Naive B cell (primary cell): Measurements from ENCODE around the gene MINDY4. TPM values are rescaled to one million over a fixed set of nuclear protein-coding genes. Genes with fewer than 3 reads are reported as not detected.

Experiments used
- ATAC-seq, 2 donors: fragments of 150-1000 bp; cut with Tn5 transposase; 2 replicates each; pipeline ENCODE4 v1.10.0; 2021; ENCODE audit warnings: low read depth in 2 of 2, mild to moderate bottlenecking in 2 of 2, moderate library complexity in 2 of 2
- DNase-seq: peaks from one replicate; pipeline ENCODE4 v3.0.0; 2022
- H3K27ac Mint-ChIP-seq, 6 donors: one replicate each; pipeline ENCODE4 v1.8.0; 2020 to 2022; ENCODE audit warnings: mild to moderate bottlenecking in 6 of 6, mixed read lengths in 6 of 6, moderate library complexity in 5 of 6, inconsistent platforms in 2 of 6
- H3K27me3 Mint-ChIP-seq, 3 donors: one replicate each; pipeline ENCODE4 v1.8.0; 2021 to 2022; ENCODE audit warnings: mixed read lengths in 3 of 3, mild to moderate bottlenecking in 1 of 3
- H3K36me3 Mint-ChIP-seq, 2 donors: one replicate each; pipeline ENCODE4 v1.8.0; 2020 to 2022; ENCODE audit warnings: mixed read lengths in 2 of 2, inconsistent platforms in 1 of 2, mild to moderate bottlenecking in 1 of 2
- H3K4me1 Mint-ChIP-seq, 3 donors: one replicate each; pipeline ENCODE4 v1.8.0; 2020 to 2022; ENCODE audit warnings: mixed read lengths in 3 of 3, inconsistent platforms in 1 of 3, mild to moderate bottlenecking in 1 of 3, moderate library complexity in 1 of 3
- H3K4me3 Mint-ChIP-seq, 8 donors: one replicate each; pipeline ENCODE4 v1.8.0; 2020 to 2022; ENCODE audit warnings: mild to moderate bottlenecking in 8 of 8, mixed read lengths in 8 of 8, moderate library complexity in 8 of 8, inconsistent platforms in 2 of 8
- H3K9me3 Mint-ChIP-seq, 7 donors: one replicate each; pipeline ENCODE4 v1.8.0; 2020 to 2022; ENCODE audit warnings: mixed read lengths in 7 of 7, mild to moderate bottlenecking in 5 of 7, inconsistent platforms in 2 of 7, moderate library complexity in 1 of 7
- polyA plus RNA-seq, 6 donors: library from polyadenylated mRNA; unstranded; fragments of 300-500 nt; fragmentation: Illumina TruSeq; gene quantifications; one replicate each; pipeline ENCODE4 v1.2.3, GENCODE V29; 2021; ENCODE audit warnings: low read depth in 6 of 6

Gene MINDY4
- polyA plus RNA-seq, 6 donors from 2014 or later, result 0.14 to 0.16 TPM; not detected in 4

GRCh38 chr7:30936650-30937245 is 165.5 kb downstream of the MINDY4 start:
- Mint-ChIP-seq H3K27ac (no peak overlapping the region), H3K36me3 (no peaks in the 10 kb centered on the region), H3K4me3 (no peak overlapping the region), H3K4me1 (no peaks in the 10 kb centered on the region), H3K27me3 (peaks cover 20 to 41% (median 40%) of the 10 kb centered on the region in 3 donors), H3K9me3 (peaks cover 0 to 6% (median 3%) of the 10 kb centered on the region in 7 donors)
- no peak for ATAC-seq
- no peak for DNase-seq

GRCh38 chr7:30937416-30937815 is 166.2 kb downstream of the MINDY4 start:
- Mint-ChIP-seq H3K9me3 (peaks cover 0 to 6% (median 3%) of the 10 kb centered on the region in 7 donors), H3K27me3 (peaks cover 24 to 47% (median 40%) of the 10 kb centered on the region in 3 donors), H3K4me1 (no peaks in the 10 kb centered on the region), H3K27ac (no peak overlapping the region), H3K36me3 (no peaks in the 10 kb centered on the region), H3K4me3 (no peak overlapping the region)
- ATAC-seq (no peak), DNase-seq (no peak)

DNA sequence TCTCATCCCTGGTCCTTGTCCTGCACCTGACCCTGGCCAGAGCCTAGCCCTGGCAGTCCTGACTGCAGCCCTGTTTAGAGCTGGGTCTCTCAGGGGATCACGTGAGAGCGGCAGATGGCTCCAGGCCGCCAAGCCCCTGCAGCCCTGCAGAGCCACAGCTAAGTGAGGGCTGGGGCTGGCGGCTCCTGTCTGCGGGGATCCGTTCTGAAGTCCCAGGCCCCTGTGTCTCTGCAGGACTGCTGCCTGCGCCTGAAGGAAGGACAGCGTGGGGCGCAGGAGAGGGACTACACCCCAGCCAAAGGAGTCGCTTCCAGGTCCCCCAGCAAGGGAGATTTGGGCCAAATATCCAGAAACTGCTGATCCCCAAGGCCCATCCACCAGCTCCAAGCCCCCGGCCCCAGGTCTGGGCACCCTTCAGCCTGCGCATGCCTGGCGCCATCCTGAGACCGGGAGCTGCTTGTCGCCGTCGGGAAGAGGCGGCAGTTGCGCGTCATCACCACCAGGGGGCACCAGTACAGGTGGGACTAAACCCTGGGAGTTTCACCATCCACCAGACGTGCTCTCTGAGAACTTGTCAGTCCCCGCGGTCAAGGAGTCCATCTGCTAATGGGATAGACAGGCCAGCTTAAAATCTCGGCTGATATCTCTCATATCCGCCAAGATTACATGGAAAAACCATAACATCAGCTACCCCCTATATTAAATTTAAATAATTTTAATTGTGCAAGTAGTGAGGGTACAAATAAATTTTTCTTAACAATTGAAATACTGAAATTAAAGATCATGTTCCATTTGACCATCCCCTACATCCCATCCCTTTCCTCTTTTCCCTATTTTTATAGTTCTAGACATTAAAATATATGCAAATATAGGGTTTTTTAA is 167.5 kb downstream of the MINDY4 start:
- Mint-ChIP-seq H3K9me3 (peaks cover 0 to 6% (median 5%) of the 10 kb centered on the region in 7 donors), H3K27ac (no peak overlapping the region), H3K4me1 (no peaks in the 10 kb centered on the region), H3K4me3 (no peak overlapping the region), H3K36me3 (no peaks in the 10 kb centered on the region), H3K27me3 (peaks cover 24 to 48% (median 40%) of the 10 kb centered on the region in 3 donors)
- DNase-seq, result peak; percentile 21
- ATAC-seq, result no peak

DNA sequence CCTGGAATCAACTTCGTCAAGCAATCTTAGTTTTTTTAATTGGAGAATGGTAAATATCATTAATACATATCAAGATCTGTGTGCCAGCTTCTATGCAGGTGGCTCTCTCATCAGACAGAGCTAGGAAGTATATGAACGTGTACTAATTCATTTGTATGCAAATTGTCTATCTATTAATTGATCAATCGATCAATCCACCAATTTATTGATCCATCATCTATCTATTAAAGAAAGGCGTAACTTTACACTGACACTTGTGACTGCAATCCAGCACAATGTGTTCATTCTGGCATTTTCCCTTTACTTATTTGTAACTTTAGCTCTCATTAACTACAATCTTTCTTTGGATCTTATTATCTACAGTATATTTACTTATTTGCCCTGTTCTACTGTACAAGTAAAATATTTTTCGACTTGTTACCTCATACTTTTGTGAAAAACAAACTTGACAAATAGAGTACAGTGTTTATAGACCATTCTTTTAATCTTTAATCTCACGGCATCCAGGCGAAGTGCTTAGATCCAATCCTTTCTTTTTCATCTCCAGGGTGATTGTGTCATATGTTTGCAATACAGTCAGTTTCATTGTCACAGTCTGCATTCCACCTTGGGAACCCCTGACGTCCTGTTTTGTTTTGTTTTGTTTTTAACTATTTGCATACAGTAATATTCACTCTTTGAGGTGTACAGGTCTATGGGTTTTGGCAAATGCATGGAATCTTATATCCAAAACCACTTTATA is 170.5 kb downstream of the MINDY4 start:
- Mint-ChIP-seq H3K4me3 (no peak overlapping the region), H3K27me3 (peaks cover 24 to 41% (median 34%) of the 10 kb centered on the region in 3 donors), H3K4me1 (no peaks in the 10 kb centered on the region), H3K9me3 (peaks cover 3 to 31% (median 15%) of the 10 kb centered on the region in 7 donors), H3K36me3 (no peaks in the 10 kb centered on the region), H3K27ac (no peak overlapping the region)
- DNase-seq (no peak), ATAC-seq (no peak)

Other genes with a start within 250 kb of the MINDY4 start
- 10 to 100 TPM; 46.9 to 72.4 (median 55.9) TPM for gene GARS1, start 176.5 kb upstream of the MINDY4 start, polyA plus RNA-seq
- not detected for gene CRHR2, start 89.0 kb upstream of the MINDY4 start, polyA plus RNA-seq
- under 1 TPM in 1 of 6 donors, not detected in 5; 0.11 TPM for gene INMT, start 19.3 kb upstream of the MINDY4 start, polyA plus RNA-seq
- gene AQP1, start 140.4 kb downstream of the MINDY4 start, polyA plus RNA-seq, result not detected
- not detected for gene GHRHR, start 192.5 kb downstream of the MINDY4 start, polyA plus RNA-seq